HCT116 (cell line): ENCODE results near the gene RHOT1.

ENCODE experiments used
- CTCF ChIP-seq, 3 experiments: fragments of 200-600 bp in 1 of 3; sonication (generic) in 1 of 3; IDR thresholded peaks in 2 of 3; conservative IDR thresholded peaks in 1 of 3; 2 replicates each; pipeline ENCODE4 v1.5.1; 2012 to 2017; ENCODE audit warnings: low read depth in 2 of 3, low read length in 2 of 3, antibody characterized with exemption in 1 of 3, borderline replicate concordance in 1 of 3, control low read depth in 1 of 3, mild to moderate bottlenecking in 1 of 3, mixed read lengths in 1 of 3, mixed run types in 1 of 3, moderate library complexity in 1 of 3; ENCODE audit not compliant: insufficient read depth in 1 of 3
- EZH2 ChIP-seq: fragments of 200-600 bp; sonication (generic); IDR thresholded peaks from 2 replicates; pipeline ENCODE4 v1.6.1; 2017; ENCODE audit warnings: antibody characterized with exemption, mixed run types
- EZH2phosphoT487 ChIP-seq: fragments of 200-600 bp; IDR thresholded peaks from 2 replicates; pipeline ENCODE4 v1.6.1; 2018; ENCODE audit warnings: antibody characterized with exemption, borderline replicate concordance
- FOSL1 ChIP-seq: IDR thresholded peaks from 2 replicates; pipeline ENCODE4 v1.6.1; 2012; ENCODE audit warnings: low read depth
- MAX ChIP-seq: IDR thresholded peaks from 2 replicates; pipeline ENCODE4 v1.6.1; 2012
- POLR2A ChIP-seq: IDR thresholded peaks from 2 replicates; pipeline ENCODE4 v1.7.0; 2011; ENCODE audit warnings: borderline replicate concordance; ENCODE audit not compliant: insufficient read depth, insufficient read length; ENCODE audit errors: extremely low read depth
- POLR2AphosphoS5 ChIP-seq: IDR thresholded peaks from 2 replicates; pipeline ENCODE4 v1.6.1; 2011; ENCODE audit warnings: mild to moderate bottlenecking, low read depth, low read length, moderate library complexity
- TCF7L2 ChIP-seq: IDR thresholded peaks from 2 replicates; pipeline ENCODE4 v1.7.0; 2011; ENCODE audit warnings: borderline replicate concordance, inconsistent platforms; ENCODE audit not compliant: insufficient read depth, insufficient read length; ENCODE audit errors: extremely low read depth
- YY1 ChIP-seq: IDR thresholded peaks from 2 replicates; pipeline ENCODE4 v1.6.1; 2011; ENCODE audit warnings: low read length, low read depth, moderate library complexity, mild to moderate bottlenecking; ENCODE audit not compliant: insufficient replicate concordance; ENCODE audit errors: extremely low read depth
- ZBTB33 ChIP-seq: IDR thresholded peaks from 2 replicates; pipeline ENCODE4 v1.6.1; 2011; ENCODE audit warnings: mild to moderate bottlenecking, low read length, moderate library complexity; ENCODE audit not compliant: insufficient replicate concordance; ENCODE audit errors: extremely low read depth

GRCh38 chr17:32274643-32275042, 132.3 kb downstream of the RHOT1 start:
- TF ChIP-seq EZH2phosphoT487 (no peak), CTCF (IDR thresholded peaks at IDR 0.05 in 2 of 3, conservative IDR thresholded peaks at IDR 0.05 in 1 of 3; ENCODE audit: borderline replicate concordance in 1 of 3, insufficient read depth in 1 of 3, low read depth in 2 of 3, low read length in 2 of 3) (no peak), POLR2AphosphoS5 (no peak), POLR2A (no peak), ZBTB33 (no peak), FOSL1 (no peak), EZH2 (no peak), MAX (no peak), TCF7L2 (no peak), YY1 (no peak)
